ENCODE results near the gene SLC25A28.

SLC25A28 gene

DNA sequence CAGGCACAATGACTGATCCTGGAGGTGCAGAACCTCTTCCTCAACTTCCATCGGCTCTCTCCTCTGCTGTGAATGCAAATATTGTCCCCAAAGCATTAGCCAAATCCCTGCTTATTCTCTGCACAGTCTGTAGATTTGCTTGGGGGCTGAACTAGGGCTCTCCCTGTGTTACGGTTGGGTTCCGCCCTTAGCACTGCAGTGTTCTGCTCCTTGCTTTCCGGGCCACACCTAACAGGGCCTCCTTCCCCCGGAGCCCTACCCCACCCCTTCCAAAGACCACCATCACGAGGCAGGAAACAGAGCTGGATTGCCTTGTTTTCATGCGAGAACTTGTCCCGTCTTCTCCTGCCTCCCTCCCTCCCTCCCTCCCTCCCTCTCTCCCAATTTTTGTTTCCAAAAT lies 36.6 kb downstream of the SLC25A28 start:
- no peak for DNase-seq

DNA sequence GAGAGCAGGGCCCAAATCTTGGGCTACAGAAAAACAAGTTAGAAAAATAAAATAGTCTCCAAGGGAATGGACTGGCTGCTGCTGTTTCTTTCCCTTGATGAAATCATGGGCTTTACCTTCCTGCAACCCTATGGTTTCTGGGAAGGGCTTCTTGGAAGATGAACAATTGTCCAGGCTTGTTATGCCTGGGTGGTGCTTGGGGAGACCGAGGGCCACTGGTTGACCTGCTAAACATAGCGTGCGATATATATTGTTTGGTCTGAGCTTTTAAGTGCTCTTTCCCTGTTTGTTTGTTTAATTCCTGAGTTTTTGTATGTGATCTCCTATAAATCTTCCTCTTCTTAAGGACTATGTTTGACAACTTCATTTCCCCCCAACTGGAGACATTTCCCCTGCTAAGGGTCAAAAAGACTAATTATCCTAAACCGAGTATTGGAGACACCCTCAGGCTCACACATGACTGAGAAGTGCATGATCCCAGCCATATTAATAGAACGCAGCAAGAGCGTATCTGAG lies 37.9 kb downstream of the SLC25A28 start:
- DNase-seq, result no peak

DNA sequence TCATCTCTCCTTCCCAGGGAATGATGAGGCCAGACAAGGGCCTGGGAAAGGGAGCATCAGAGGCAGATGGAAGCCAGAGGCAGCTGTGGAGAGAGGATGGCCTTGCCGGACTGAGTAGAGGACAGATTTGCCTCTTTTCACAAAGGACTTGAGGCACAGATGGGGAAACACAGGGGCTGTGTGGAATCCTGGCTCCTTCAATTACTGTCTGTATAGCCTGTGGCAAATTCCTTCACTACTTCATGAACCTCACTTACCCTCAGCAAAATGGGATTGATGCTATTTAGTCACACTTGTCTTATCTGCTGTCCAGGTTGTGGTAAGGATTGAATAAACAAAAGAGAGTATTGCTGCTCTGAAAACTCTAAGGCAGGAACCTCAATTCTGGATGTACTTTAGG lies 40.3 kb downstream of the SLC25A28 start:
- no peak for DNase-seq

DNA sequence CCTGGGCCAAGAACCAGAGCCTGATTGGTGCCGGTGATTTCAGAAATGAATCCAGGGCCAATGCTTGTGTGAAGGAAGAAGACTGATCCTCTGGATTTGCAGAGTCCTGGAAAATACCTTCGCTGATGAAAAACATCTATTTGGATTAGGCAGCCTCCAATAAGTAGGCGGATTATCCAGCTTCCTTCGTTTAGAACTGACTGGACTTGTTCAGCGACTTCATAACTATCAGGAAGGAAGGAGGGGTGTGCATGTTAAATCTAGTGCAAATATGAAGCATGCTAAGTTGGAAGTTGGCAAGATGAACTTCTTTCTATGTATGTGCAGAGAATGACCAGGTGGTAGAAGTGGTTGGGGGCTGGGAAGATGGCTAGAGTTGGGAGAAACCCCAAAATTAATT lies 46.4 kb downstream of the SLC25A28 start:
- DNase-seq, result no peak

DNA sequence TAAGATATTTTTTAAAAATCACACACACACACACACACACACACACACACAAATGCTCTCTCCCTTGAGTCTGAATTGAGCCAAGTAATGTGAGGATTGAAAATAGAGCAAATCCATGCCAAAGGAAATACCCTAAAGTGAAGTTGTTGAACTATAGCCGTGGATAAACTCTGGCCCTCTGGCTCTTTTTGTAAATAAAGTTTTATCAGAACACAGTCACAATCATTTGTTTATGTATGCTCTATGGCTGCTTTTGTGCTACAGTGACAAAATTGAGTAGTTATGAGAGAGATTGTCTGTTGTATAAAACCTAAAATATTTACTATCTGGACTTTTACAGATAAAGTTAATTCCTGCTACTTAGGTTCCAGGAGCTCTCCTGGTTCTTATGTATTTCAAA lies 48.4 kb downstream of the SLC25A28 start:
- DNase-seq, result no peak

DNA sequence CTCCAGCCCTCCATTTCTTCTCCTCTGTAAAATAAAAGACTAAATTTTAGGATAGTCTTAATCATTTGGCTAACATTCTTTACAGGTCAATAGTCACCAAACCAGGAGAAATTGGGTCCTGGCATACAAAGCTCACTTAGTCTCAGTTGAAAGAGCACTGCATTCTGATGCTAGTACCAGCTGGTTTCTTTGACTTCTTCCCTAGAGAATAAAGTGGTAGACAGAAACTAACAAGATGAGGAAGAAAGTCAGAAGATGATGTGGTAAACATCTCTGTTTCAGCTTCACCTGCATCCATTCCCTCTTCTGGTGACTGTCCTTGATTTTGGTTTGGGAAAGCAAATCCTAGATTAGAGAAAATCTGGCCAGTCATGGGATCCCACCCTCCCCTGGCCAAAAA lies 50.3 kb downstream of the SLC25A28 start:
- no peak for DNase-seq

DNA sequence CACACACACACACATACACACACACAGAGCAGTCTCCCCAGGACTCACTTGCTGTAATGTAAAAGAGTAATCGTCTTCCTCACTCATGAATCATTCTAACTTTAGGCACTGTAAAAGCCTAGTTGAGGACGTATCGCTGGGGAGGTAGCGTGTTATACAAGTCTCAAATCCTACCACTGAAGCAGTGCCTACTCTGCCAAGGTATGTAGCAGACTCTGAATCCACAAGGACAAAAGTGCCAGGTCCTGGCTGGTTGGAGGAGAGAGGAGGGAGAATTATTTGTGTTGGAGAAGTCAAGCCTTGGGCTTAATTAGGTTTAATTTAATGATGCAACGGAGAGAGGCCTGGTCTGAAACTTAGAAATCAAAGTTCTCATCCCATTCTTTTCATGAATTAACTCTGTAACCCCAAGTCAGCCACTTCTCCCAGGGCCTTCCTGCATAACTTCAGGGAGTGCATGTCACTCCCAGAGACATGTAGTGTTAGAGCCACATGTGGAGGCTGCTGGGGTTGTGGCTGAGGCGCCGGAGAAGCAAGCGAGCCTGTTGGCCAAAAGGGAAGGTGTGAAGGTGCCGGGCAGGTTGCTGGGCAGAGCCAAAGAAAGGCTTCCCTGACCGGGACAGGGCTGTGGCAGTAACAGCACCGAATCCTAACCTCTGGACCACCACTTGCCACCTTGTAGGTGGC lies 50.8 kb downstream of the SLC25A28 start:
- DNase-seq, result no peak

DNA sequence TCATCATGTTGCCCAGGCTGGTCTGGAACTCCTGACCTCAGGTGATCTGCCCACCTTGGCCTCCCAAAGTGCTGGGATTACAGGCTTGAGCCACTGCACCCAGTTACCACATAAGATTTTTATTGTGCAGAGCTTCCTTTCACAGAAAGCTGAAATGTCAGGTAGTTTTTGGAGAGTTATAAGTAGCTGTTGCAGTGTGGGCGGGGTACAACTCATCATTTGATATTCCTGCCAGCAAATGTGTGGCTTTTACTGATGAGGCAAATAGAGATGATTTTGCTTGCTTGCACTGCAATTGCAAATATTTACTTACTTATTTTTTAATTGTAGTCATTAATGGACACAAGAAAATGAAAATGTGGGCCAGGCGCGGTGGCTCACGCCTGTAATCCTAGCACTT lies 55.1 kb downstream of the SLC25A28 start:
- DNase-seq, result no peak

DNA sequence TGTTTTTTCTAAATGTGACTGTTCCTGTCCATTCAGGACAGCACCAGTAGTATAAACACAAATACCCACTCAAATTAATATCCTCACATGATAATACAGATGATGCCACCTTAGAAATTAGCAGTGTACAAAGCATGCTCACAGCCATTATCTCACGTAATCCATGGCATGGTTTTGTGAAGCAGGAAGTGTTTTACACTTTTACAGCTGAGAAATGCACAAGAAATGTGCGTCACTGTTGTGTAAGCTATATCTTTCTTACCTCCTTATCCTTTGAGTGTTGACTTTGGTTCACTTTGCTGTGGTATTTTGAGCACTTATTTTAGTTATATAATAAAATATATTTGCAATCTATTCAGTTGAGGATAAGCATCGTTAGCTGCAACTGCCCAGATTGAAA lies 55.9 kb downstream of the SLC25A28 start:
- DNase-seq, result no peak

DNA sequence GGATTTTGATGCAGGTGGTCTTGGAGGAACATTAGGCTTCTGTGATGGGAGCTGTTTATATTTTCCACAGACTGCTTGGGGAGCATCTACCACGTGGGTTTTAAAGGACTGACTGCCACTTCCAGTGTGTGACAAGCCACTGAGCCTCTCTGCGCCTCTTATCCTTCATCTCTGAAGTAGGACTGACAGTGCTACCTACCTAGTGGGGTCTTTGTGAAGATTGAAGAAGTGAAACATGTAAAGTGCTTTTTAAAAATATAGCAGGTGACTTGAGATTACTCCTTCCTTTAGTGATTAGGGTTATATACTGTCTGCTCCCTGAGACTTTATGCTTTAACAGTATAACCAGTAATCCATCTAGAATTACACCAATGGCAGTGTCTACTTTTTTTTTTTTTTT lies 57.6 kb downstream of the SLC25A28 start:
- no peak for DNase-seq
